K562 (cell line): ENCODE results near the gene SAMD11. TPM values are rescaled to one million over a fixed set of nuclear protein-coding genes. Genes with fewer than 3 reads are reported as not detected.
A peak's percentile ranks its signal among the peaks of the same experiment; 100 is the strongest.

ENCODE experiments used
- BACH1 ChIP-seq: fragments of 200-800 bp; sonication (Bioruptor generic); IDR thresholded peaks from 2 replicates; pipeline ENCODE4 v1.6.1; 2016; ENCODE audit warnings: missing genetic modification characterization, missing compliant biosample characterization
- COPS2 ChIP-seq: fragments of 450-650 bp; conservative IDR thresholded peaks from 2 replicates; pipeline ENCODE4 v1.6.1; 2016; ENCODE audit warnings: mild to moderate bottlenecking, moderate library complexity
- FOSL1 ChIP-seq: fragments of 200-800 bp; sonication (Bioruptor generic); conservative IDR thresholded peaks from 2 replicates; pipeline ENCODE4 v1.6.1; 2016; ENCODE audit warnings: missing genetic modification characterization, missing compliant biosample characterization
- RBM34 ChIP-seq: fragments of 200-400 bp; formaldehyde crosslinking; IDR thresholded peaks from 2 replicates; pipeline ENCODE4 v1.6.1; 2018; ENCODE audit warnings: low read length, borderline replicate concordance; ENCODE audit not compliant: insufficient read depth
- XRCC5 ChIP-seq: fragments of 200-400 bp; formaldehyde crosslinking; IDR thresholded peaks from 2 replicates; pipeline ENCODE4 v1.6.1; 2017; ENCODE audit warnings: low read depth, mild to moderate bottlenecking, low read length
- ZNF408 ChIP-seq: fragments of 250-450 bp; sonication (Bioruptor Pico); IDR thresholded peaks from 2 replicates; pipeline ENCODE4 v1.4.0; 2020; ENCODE audit warnings: low read depth, mild to moderate bottlenecking, moderate library complexity
- polyA plus RNA-seq, 8 experiments: library from polyadenylated mRNA; depleted of rRNA in 4 of 8; stranded (reverse) in 5 of 8; unstranded in 3 of 8; fragments of >200 nt; fragmentation: Nextera tagmentation in 2 of 8; fragmentation: Illumina TruSeq in 1 of 8; extraction: Ambion mirVana in 2 of 8; extraction: Trizol in 1 of 8; gene quantifications; 2 replicates each; pipeline versions ENCODE4 v1.2.1 to v1.2.3, GENCODE V29; 2011 to 2014; ENCODE audit warnings: inconsistent platforms in 1 of 8, missing spikeins in 1 of 8
- total RNA-seq, 7 experiments: library from RNA; depleted of rRNA in 6 of 7; stranded (reverse); fragments of >200 nt in 6 of 7; fragmentation: Illumina TruSeq in 2 of 7; extraction: Trizol in 2 of 7; gene quantifications; 2 replicates each; pipeline versions ENCODE4 v1.2.1 to v1.2.3, GENCODE V29; 2011 to 2021; ENCODE audit warnings: low replicate concordance in 1 of 7
- TF ChIP-seq, protein P1 (sequence below): fragments of 250-450 bp; sonication (Bioruptor Pico); IDR thresholded peaks from 2 replicates; pipeline ENCODE4 v1.5.0; 2021; ENCODE audit warnings: mild to moderate bottlenecking, moderate library complexity
- TF ChIP-seq, protein P2 (sequence below), 2 experiments: fragments of 200-800 bp in 1 of 2; sonication (Bioruptor generic) in 1 of 2; sonication (generic) in 1 of 2; formaldehyde crosslinking in 1 of 2; IDR thresholded peaks in 1 of 2; conservative IDR thresholded peaks in 1 of 2; 2 replicates each; pipeline versions ENCODE4 v1.5.0 to v1.6.1; 2016 to 2020; ENCODE audit warnings: missing compliant biosample characterization in 1 of 2, missing genetic modification characterization in 1 of 2, missing genetic modification reagents in 1 of 2
- TF ChIP-seq, protein P3 (sequence below): sonication (generic); formaldehyde crosslinking; IDR thresholded peaks from 2 replicates; pipeline ENCODE4 v1.8.1; 2023; ENCODE audit warnings: mild to moderate bottlenecking, missing genetic modification reagents
- TF ChIP-seq, protein P4 (sequence below): fragments of 450-650 bp; IDR thresholded peaks from 2 replicates; pipeline ENCODE4 v1.6.1; 2016; ENCODE audit warnings: low read depth

Gene SAMD11
- total and polyA plus RNA-seq, 9 of the 15 experiments (the other 6 are each of a cell fraction or from before 2014, with no cell fraction given): 0.07 to 0.82 (median 0.11) TPM; not detected in 2

GRCh38 chr1:975896-976683 is 52.4 kb downstream of the SAMD11 start (continued):
- TF ChIP-seq, protein P1, sequence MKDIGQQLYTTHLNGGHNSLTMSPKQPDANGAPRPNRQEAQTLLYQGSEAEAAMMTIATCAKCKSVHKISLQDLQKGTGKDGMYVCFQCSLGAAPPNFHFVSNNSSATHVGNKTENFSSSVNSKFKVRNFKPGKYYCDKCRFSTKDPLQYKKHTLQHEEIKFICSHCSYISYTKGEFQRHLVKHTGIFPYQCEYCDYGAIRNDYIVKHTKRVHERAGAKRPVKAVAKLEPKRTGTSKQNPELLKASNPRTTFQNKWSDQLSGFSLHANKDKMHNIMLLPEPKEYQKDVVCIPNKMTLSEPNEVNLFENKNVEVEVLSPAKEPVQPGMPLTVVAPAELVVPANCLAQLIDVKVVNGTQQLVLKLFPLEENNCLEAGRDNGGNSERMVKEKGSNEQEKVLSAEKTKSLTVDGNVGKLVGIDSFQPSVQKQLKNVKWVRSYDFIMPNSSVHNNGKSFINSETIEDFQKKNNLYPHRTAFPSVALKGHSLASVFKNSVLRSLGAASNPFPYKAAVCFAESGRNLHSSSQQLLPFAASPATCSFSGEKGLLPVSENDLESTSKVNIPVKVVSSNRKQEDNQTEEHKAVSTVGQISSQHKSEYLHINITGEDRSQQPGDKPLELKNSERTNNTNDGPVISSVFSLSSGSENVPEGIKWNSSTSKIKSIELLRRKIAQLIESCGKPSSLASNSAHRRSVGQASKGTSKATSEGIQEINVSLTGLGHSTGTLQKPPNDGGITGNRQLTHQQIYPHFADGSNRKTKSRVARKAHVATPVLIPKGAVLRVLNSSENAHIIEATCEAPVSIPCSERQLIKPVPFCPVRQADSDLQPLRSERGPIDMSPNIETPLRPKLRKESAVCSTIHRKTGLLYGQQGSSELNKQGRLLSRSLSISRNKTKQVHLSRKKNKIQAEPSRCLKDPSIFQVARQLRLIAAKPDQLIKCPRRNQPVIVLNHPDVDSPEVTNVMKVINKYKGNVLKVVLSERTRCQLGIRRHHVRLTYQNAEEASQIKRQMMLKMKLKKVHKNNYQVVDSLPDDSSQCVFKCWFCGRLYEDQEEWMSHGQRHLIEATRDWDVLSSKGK: no peak
- TF ChIP-seq COPS2: no peak
- TF ChIP-seq BACH1: no peak
- TF ChIP-seq XRCC5: no peak
- TF ChIP-seq ZNF408 (CRISPR knock-in tag): no peak
- TF ChIP-seq, protein P2, sequence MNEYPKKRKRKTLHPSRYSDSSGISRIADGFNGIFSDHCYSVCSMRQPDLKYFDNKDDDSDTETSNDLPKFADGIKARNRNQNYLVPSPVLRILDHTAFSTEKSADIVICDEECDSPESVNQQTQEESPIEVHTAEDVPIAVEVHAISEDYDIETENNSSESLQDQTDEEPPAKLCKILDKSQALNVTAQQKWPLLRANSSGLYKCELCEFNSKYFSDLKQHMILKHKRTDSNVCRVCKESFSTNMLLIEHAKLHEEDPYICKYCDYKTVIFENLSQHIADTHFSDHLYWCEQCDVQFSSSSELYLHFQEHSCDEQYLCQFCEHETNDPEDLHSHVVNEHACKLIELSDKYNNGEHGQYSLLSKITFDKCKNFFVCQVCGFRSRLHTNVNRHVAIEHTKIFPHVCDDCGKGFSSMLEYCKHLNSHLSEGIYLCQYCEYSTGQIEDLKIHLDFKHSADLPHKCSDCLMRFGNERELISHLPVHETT (CRISPR knock-in tag; conservative IDR thresholded peaks at IDR 0.05 in 1 of 2, IDR thresholded peaks at IDR 0.05 in 1 of 2): 0 out of 4 replicates have a peak, but pooled peaks of 1 of the 2 experiments have one; percentile 24
- TF ChIP-seq, protein P3, sequence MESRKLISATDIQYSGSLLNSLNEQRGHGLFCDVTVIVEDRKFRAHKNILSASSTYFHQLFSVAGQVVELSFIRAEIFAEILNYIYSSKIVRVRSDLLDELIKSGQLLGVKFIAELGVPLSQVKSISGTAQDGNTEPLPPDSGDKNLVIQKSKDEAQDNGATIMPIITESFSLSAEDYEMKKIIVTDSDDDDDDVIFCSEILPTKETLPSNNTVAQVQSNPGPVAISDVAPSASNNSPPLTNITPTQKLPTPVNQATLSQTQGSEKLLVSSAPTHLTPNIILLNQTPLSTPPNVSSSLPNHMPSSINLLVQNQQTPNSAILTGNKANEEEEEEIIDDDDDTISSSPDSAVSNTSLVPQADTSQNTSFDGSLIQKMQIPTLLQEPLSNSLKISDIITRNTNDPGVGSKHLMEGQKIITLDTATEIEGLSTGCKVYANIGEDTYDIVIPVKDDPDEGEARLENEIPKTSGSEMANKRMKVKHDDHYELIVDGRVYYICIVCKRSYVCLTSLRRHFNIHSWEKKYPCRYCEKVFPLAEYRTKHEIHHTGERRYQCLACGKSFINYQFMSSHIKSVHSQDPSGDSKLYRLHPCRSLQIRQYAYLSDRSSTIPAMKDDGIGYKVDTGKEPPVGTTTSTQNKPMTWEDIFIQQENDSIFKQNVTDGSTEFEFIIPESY (CRISPR knock-in tag): no peak
- TF ChIP-seq, protein P4, sequence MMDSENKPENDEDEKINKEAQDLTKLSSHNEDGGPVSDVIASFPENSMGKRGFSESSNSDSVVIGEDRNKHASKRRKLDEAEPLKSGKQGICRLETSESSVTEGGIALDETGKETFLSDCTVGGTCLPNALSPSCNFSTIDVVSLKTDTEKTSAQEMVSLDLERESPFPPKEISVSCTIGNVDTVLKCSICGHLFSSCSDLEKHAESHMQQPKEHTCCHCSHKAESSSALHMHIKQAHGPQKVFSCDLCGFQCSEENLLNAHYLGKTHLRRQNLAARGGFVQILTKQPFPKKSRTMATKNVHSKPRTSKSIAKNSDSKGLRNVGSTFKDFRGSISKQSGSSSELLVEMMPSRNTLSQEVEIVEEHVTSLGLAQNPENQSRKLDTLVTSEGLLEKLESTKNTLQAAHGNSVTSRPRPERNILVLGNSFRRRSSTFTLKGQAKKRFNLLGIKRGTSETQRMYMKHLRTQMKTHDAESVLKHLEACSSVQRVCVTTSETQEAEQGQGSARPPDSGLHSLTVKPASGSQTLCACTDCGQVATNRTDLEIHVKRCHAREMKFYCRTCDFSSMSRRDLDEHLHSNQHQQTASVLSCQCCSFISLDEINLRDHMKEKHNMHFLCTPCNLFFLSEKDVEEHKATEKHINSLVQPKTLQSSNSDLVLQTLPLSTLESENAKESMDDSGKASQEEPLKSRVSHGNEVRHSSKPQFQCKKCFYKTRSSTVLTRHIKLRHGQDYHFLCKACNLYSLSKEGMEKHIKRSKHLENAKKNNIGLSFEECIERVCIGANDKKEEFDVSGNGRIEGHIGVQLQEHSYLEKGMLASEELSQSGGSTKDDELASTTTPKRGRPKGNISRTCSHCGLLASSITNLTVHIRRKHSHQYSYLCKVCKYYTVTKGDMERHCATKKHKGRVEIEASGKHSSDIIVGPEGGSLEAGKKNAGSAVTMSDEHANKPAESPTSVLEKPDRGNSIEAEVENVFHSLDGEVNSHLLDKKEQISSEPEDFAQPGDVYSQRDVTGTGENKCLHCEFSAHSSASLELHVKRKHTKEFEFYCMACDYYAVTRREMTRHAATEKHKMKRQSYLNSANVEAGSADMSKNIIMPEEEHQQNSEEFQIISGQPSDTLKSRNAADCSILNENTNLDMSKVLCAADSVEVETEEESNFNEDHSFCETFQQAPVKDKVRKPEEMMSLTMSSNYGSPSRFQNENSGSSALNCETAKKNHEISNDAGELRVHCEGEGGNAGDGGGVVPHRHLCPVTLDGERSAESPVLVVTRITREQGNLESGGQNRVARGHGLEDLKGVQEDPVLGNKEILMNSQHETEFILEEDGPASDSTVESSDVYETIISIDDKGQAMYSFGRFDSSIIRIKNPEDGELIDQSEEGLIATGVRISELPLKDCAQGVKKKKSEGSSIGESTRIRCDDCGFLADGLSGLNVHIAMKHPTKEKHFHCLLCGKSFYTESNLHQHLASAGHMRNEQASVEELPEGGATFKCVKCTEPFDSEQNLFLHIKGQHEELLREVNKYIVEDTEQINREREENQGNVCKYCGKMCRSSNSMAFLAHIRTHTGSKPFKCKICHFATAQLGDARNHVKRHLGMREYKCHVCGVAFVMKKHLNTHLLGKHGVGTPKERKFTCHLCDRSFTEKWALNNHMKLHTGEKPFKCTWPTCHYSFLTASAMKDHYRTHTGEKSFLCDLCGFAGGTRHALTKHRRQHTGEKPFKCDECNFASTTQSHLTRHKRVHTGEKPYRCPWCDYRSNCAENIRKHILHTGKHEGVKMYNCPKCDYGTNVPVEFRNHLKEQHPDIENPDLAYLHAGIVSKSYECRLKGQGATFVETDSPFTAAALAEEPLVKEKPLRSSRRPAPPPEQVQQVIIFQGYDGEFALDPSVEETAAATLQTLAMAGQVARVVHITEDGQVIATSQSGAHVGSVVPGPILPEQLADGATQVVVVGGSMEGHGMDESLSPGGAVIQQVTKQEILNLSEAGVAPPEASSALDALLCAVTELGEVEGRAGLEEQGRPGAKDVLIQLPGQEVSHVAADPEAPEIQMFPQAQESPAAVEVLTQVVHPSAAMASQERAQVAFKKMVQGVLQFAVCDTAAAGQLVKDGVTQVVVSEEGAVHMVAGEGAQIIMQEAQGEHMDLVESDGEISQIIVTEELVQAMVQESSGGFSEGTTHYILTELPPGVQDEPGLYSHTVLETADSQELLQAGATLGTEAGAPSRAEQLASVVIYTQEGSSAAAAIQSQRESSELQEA: no peak
- TF ChIP-seq RBM34: no peak
- no peak for TF ChIP-seq FOSL1 (tag)
